ENCODE measurements around the gene MICALL2.

MICALL2 gene

GRCh38 chr7:1403638-1404459 lies 55.4 kb downstream of the MICALL2 start:
- H3K27ac ChIP-seq (ENCODE audit: insufficient read depth, low read depth, low read length, poor library complexity, severe bottlenecking): no peak overlapping the region
- no peak overlapping the region for H3K4me3 ChIP-seq (ENCODE audit: insufficient read depth, low read depth, low read length)
- H3K9me3 ChIP-seq (ENCODE audit: control insufficient read depth, low read length): no peaks in the 10 kb centered on the region
- H3K27me3 ChIP-seq (ENCODE audit: control insufficient read depth, insufficient read depth, low read length, poor library complexity, severe bottlenecking): peaks cover 85% of the 10 kb centered on the region
- H3K36me3 ChIP-seq (ENCODE audit: control insufficient read depth, insufficient read depth, low read length): no peaks in the 10 kb centered on the region
- WGBS, 2 experiments: 11 to 12% methylated on average over 40 to 41 of the region's 41 CpGs
- no peaks in the 10 kb centered on the region for H3K4me1 ChIP-seq (ENCODE audit: control insufficient read depth, insufficient read depth, low read length)

- no peak overlapping the region for H3K4me3 ChIP-seq (ENCODE audit: insufficient read depth, low read depth, low read length)
- peaks cover 85% of the 10 kb centered on the region for H3K27me3 ChIP-seq (ENCODE audit: control insufficient read depth, insufficient read depth, low read length, poor library complexity, severe bottlenecking)
- 56 to 60% methylated on average over 10 to 11 of the region's 11 CpGs for WGBS, 2 experiments
These were observed 56.3 kb downstream of the MICALL2 start for GRCh38 chr7:1402791-1403637.

GRCh38 chr7:1402110-1402790 lies 57.0 kb downstream of the MICALL2 start:
- Histone ChIP-seq H3K9me3 (ENCODE audit: control insufficient read depth, low read length) (no peaks in the 10 kb centered on the region), H3K27me3 (ENCODE audit: control insufficient read depth, insufficient read depth, low read length, poor library complexity, severe bottlenecking) (peaks cover 80% of the 10 kb centered on the region)
- WGBS, 2 experiments: 88 to 90% methylated on average over 12 of the region's 12 CpGs

More at GRCh38 chr7:1402791-1403637, 56.3 kb downstream of the MICALL2 start:
- no peak overlapping the region for H3K27ac ChIP-seq (ENCODE audit: insufficient read depth, low read depth, low read length, poor library complexity, severe bottlenecking)
- no peaks in the 10 kb centered on the region for H3K36me3 ChIP-seq (ENCODE audit: control insufficient read depth, insufficient read depth, low read length)
- no peaks in the 10 kb centered on the region for H3K4me1 ChIP-seq (ENCODE audit: control insufficient read depth, insufficient read depth, low read length)
- H3K9me3 ChIP-seq (ENCODE audit: control insufficient read depth, low read length): no peaks in the 10 kb centered on the region

GRCh38 chr7:1401011-1401410 lies 58.3 kb downstream of the MICALL2 start:
- Histone ChIP-seq H3K36me3 (ENCODE audit: control insufficient read depth, insufficient read depth, low read length) (no peaks in the 10 kb centered on the region), H3K4me3 (ENCODE audit: insufficient read depth, low read depth, low read length) (no peak overlapping the region), H3K27me3 (ENCODE audit: control insufficient read depth, insufficient read depth, low read length, poor library complexity, severe bottlenecking) (peaks cover 77% of the 10 kb centered on the region), H3K4me1 (ENCODE audit: control insufficient read depth, insufficient read depth, low read length) (no peaks in the 10 kb centered on the region), H3K9me3 (ENCODE audit: control insufficient read depth, low read length) (no peaks in the 10 kb centered on the region), H3K27ac (ENCODE audit: insufficient read depth, low read depth, low read length, poor library complexity, severe bottlenecking) (no peak overlapping the region)
- 36 to 40% methylated on average over 18 of the region's 18 CpGs for WGBS, 2 experiments

More at GRCh38 chr7:1402110-1402790, 57.0 kb downstream of the MICALL2 start:
- Histone ChIP-seq H3K36me3 (ENCODE audit: control insufficient read depth, insufficient read depth, low read length) (no peaks in the 10 kb centered on the region), H3K4me3 (ENCODE audit: insufficient read depth, low read depth, low read length) (no peak overlapping the region), H3K4me1 (ENCODE audit: control insufficient read depth, insufficient read depth, low read length) (no peaks in the 10 kb centered on the region), H3K27ac (ENCODE audit: insufficient read depth, low read depth, low read length, poor library complexity, severe bottlenecking) (no peak overlapping the region)

GRCh38 chr7:1400371-1400770 lies 58.9 kb downstream of the MICALL2 start:
- no peak overlapping the region for H3K4me3 ChIP-seq (ENCODE audit: insufficient read depth, low read depth, low read length)
- H3K9me3 ChIP-seq (ENCODE audit: control insufficient read depth, low read length): no peaks in the 10 kb centered on the region
- 50% methylated on average over 10 to 11 of the region's 11 CpGs for WGBS, 2 experiments
- H3K27ac ChIP-seq (ENCODE audit: insufficient read depth, low read depth, low read length, poor library complexity, severe bottlenecking): no peak overlapping the region
- peaks cover 73% of the 10 kb centered on the region for H3K27me3 ChIP-seq (ENCODE audit: control insufficient read depth, insufficient read depth, low read length, poor library complexity, severe bottlenecking)
- H3K36me3 ChIP-seq (ENCODE audit: control insufficient read depth, insufficient read depth, low read length): no peaks in the 10 kb centered on the region
- H3K4me1 ChIP-seq (ENCODE audit: control insufficient read depth, insufficient read depth, low read length): no peaks in the 10 kb centered on the region

- H3K27me3 ChIP-seq (ENCODE audit: control insufficient read depth, insufficient read depth, low read length, poor library complexity, severe bottlenecking): peaks cover 48% of the 10 kb centered on the region
- H3K4me1 ChIP-seq (ENCODE audit: control insufficient read depth, insufficient read depth, low read length): no peaks in the 10 kb centered on the region
- no peak overlapping the region for H3K27ac ChIP-seq (ENCODE audit: insufficient read depth, low read depth, low read length, poor library complexity, severe bottlenecking)
- H3K4me3 ChIP-seq (ENCODE audit: insufficient read depth, low read depth, low read length): no peak overlapping the region
- WGBS, 2 experiments: 88 to 89% methylated on average over 12 of the region's 12 CpGs
- H3K36me3 ChIP-seq (ENCODE audit: control insufficient read depth, insufficient read depth, low read length): no peaks in the 10 kb centered on the region
- H3K9me3 ChIP-seq (ENCODE audit: control insufficient read depth, low read length): no peaks in the 10 kb centered on the region
These were observed 61.6 kb downstream of the MICALL2 start for GRCh38 chr7:1397491-1398327.

- no peaks in the 10 kb centered on the region for H3K9me3 ChIP-seq (ENCODE audit: control insufficient read depth, low read length)
- WGBS, 2 experiments: 85 to 86% methylated on average over 7 of the region's 7 CpGs
These were observed 63.1 kb downstream of the MICALL2 start for GRCh38 chr7:1396195-1396594.

GRCh38 chr7:1395211-1396070 lies 63.8 kb downstream of the MICALL2 start:
- no peaks in the 10 kb centered on the region for H3K4me1 ChIP-seq (ENCODE audit: control insufficient read depth, insufficient read depth, low read length)
- 88% methylated on average over 33 of the region's 33 CpGs for WGBS, 2 experiments
- H3K9me3 ChIP-seq (ENCODE audit: control insufficient read depth, low read length): no peaks in the 10 kb centered on the region
- no peak overlapping the region for H3K27ac ChIP-seq (ENCODE audit: insufficient read depth, low read depth, low read length, poor library complexity, severe bottlenecking)
- H3K27me3 ChIP-seq (ENCODE audit: control insufficient read depth, insufficient read depth, low read length, poor library complexity, severe bottlenecking): peaks cover 25% of the 10 kb centered on the region
- no peak overlapping the region for H3K4me3 ChIP-seq (ENCODE audit: insufficient read depth, low read depth, low read length)
- H3K36me3 ChIP-seq (ENCODE audit: control insufficient read depth, insufficient read depth, low read length): no peaks in the 10 kb centered on the region

More at GRCh38 chr7:1396195-1396594, 63.1 kb downstream of the MICALL2 start:
- H3K27me3 ChIP-seq (ENCODE audit: control insufficient read depth, insufficient read depth, low read length, poor library complexity, severe bottlenecking): peaks cover 33% of the 10 kb centered on the region
- no peak overlapping the region for H3K27ac ChIP-seq (ENCODE audit: insufficient read depth, low read depth, low read length, poor library complexity, severe bottlenecking)
- no peaks in the 10 kb centered on the region for H3K4me1 ChIP-seq (ENCODE audit: control insufficient read depth, insufficient read depth, low read length)
- no peak overlapping the region for H3K4me3 ChIP-seq (ENCODE audit: insufficient read depth, low read depth, low read length)
- H3K36me3 ChIP-seq (ENCODE audit: control insufficient read depth, insufficient read depth, low read length): no peaks in the 10 kb centered on the region

- H3K27me3 ChIP-seq (ENCODE audit: control insufficient read depth, insufficient read depth, low read length, poor library complexity, severe bottlenecking): peaks cover 15% of the 10 kb centered on the region
- WGBS, 2 experiments: 86 to 87% methylated on average over 4 of the region's 4 CpGs
- H3K4me3 ChIP-seq (ENCODE audit: insufficient read depth, low read depth, low read length): no peak overlapping the region
- H3K9me3 ChIP-seq (ENCODE audit: control insufficient read depth, low read length): no peaks in the 10 kb centered on the region
- H3K36me3 ChIP-seq (ENCODE audit: control insufficient read depth, insufficient read depth, low read length): no peaks in the 10 kb centered on the region
- H3K4me1 ChIP-seq (ENCODE audit: control insufficient read depth, insufficient read depth, low read length): no peaks in the 10 kb centered on the region
- H3K27ac ChIP-seq (ENCODE audit: insufficient read depth, low read depth, low read length, poor library complexity, severe bottlenecking): no peak overlapping the region
These were observed 64.9 kb downstream of the MICALL2 start for GRCh38 chr7:1394371-1394770.

All from ectodermal cell (in vitro differentiated cells).